Stimulated activated CD4-positive, alpha-beta T cell treated with anti-CD3 and anti-CD28 coated beads, TNF-alpha, amount 100 ng/mL, for 4 hours (primary cell): ENCODE data around the gene GUCA1A.

Source experiments
- DNase-seq, 3 experiments: peaks; one replicate each; pipeline ENCODE4 v3.0.0-alpha.2; 2020; ENCODE audit warnings: low read depth in 3 of 3

GUCA1A gene

GRCh38 chr6:42173101-42173500 is at the start of gene GUCA1A:
Gene GUCA1A, plus strand, starts transcription at chr6:42173364. Its CDS starts 250 bp downstream, at chr6:42173614.
- no peak for DNase-seq

GRCh38 chr6:42123379-42124103 is 49.6 kb upstream of the GUCA1A start:
- no peak for DNase-seq

- DNase-seq: no peak
Observed at GRCh38 chr6:42124223-42124836, 48.8 kb upstream of the GUCA1A start.

- no peak for DNase-seq
Observed at GRCh38 chr6:42125231-42125630, 47.9 kb upstream of the GUCA1A start.

- no peak for DNase-seq
Observed at GRCh38 chr6:42125663-42126062, 47.5 kb upstream of the GUCA1A start.

GRCh38 chr6:42128460-42129359 is 44.5 kb upstream of the GUCA1A start:
- no peak for DNase-seq

- DNase-seq: no peak
Observed at GRCh38 chr6:42129360-42129676, 43.8 kb upstream of the GUCA1A start.

- no peak for DNase-seq
Observed at GRCh38 chr6:42131531-42131930, 41.6 kb upstream of the GUCA1A start.

- no peak for DNase-seq
Observed at GRCh38 chr6:42133926-42134325, 39.2 kb upstream of the GUCA1A start.

GRCh38 chr6:42135161-42135560 is 38.0 kb upstream of the GUCA1A start:
- DNase-seq: no peak

GRCh38 chr6:42135722-42136121 is 37.4 kb upstream of the GUCA1A start:
- no peak for DNase-seq

- DNase-seq: no peak
Observed at GRCh38 chr6:42136508-42137193, 36.5 kb upstream of the GUCA1A start.

- no peak for DNase-seq
Observed at GRCh38 chr6:42137194-42137753, 35.9 kb upstream of the GUCA1A start.

GRCh38 chr6:42138190-42138589 is 35.0 kb upstream of the GUCA1A start:
- no peak for DNase-seq

GRCh38 chr6:42138630-42139619 is 34.2 kb upstream of the GUCA1A start:
- DNase-seq: no peak

- DNase-seq: no peak
Observed at GRCh38 chr6:42140032-42140431, 33.1 kb upstream of the GUCA1A start.

GRCh38 chr6:42140756-42141602 is 32.2 kb upstream of the GUCA1A start:
- no peak for DNase-seq

- DNase-seq: no peak
Observed at GRCh38 chr6:42141603-42142117, 31.5 kb upstream of the GUCA1A start.

- no peak for DNase-seq
Observed at GRCh38 chr6:42142118-42142835, 30.9 kb upstream of the GUCA1A start, which contains the start of gene C6orf132. Gene C6orf132, minus strand, starts transcription at chr6:42142620. Its CDS starts 176 bp downstream, at chr6:42142444.
